ENCODE measurements around the gene ZNF280B. TPM values are rescaled to one million over a fixed set of nuclear protein-coding genes. Genes with fewer than 3 reads are reported as not detected.

ZNF280B gene
- total RNA-seq, 1 donor from 2014 or later = 4.0 TPM

- Mint-ChIP-seq H3K4me1 (ENCODE audit: low read depth, unreplicated experiment) (peaks cover 1% of the 10 kb centered on the region), H3K27me3 (ENCODE audit: low read depth, unreplicated experiment) (no peaks in the 10 kb centered on the region), H3K27ac (ENCODE audit: unreplicated experiment) (no peak overlapping the region), H3K9me3 (ENCODE audit: unreplicated experiment) (no peaks in the 10 kb centered on the region), H3K36me3 (ENCODE audit: low read depth, unreplicated experiment) (peaks cover 10% of the 10 kb centered on the region), H3K4me3 (ENCODE audit: unreplicated experiment) (no peak overlapping the region)
- no peak overlapping the region for H3K9ac ChIP-seq (ENCODE audit: low read length)
- FAIRE-seq (no peak), DNase-seq (ENCODE audit: low read depth) (no peak)
- no peaks in the 10 kb centered on the region for H3K4me1 ChIP-seq (ENCODE audit: insufficient read depth, low read length)
- H3K27me3 ChIP-seq (ENCODE audit: insufficient read depth, low read length) = no peaks in the 10 kb centered on the region
- no peak overlapping the region for H2AFZ ChIP-seq (ENCODE audit: low read depth, low read length)
- no peak for TF ChIP-seq EZH2 (IDR thresholded peaks at IDR 0.05; ENCODE audit: insufficient read depth, low read length)
- TF ChIP-seq CTCF (IDR thresholded peaks at IDR 0.05; ENCODE audit: insufficient read depth, low read depth, low read length) = no peak
- H4K20me1 ChIP-seq (ENCODE audit: insufficient read depth, low read length) = no peaks in the 10 kb centered on the region
- no peaks in the 10 kb centered on the region for H3K9me3 ChIP-seq (ENCODE audit: insufficient read depth, low read depth, low read length)
- H3K4me3 ChIP-seq (ENCODE audit: insufficient read depth, low read depth, low read length) = no peak overlapping the region
- no peaks in the 10 kb centered on the region for H3K36me3 ChIP-seq (ENCODE audit: insufficient read depth, low read length)
- no peak overlapping the region for H3K27ac ChIP-seq (ENCODE audit: low read depth, low read length)
- H3K4me2 ChIP-seq (ENCODE audit: low read length) = no peak overlapping the region
- H3K79me2 ChIP-seq (ENCODE audit: insufficient read depth, low read length) = no peaks in the 10 kb centered on the region
Measured at GRCh38 chr22:22486132-22486899, 22.2 kb downstream of the ZNF280B start.

DNA sequence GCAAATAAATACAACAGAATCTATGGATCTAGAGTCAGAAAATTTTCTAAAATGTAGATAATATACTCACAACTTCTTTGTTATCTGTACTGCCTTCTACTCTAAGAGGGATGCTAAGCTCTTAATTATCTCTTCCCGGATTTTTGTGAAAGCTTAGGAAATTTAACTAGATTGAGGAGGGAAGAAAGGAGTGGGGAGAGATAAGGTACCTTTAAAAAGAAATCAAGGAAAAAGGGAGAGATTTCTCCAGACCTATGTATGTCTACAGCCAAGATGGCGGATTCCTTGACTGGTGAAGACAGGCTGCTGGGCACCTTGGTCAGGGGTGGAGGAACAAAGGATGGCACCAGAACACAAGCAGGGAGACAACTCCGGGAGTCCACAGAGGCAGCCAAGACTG, 23.0 kb downstream of the ZNF280B start:
- Histone ChIP-seq H2AFZ (ENCODE audit: low read depth, low read length) (no peak overlapping the region), H3K4me1 (ENCODE audit: insufficient read depth, low read length) (no peaks in the 10 kb centered on the region), H3K9ac (ENCODE audit: low read length) (no peak overlapping the region), H3K4me2 (ENCODE audit: low read length) (no peak overlapping the region), H3K79me2 (ENCODE audit: insufficient read depth, low read length) (no peaks in the 10 kb centered on the region), H3K9me3 (ENCODE audit: insufficient read depth, low read depth, low read length) (no peaks in the 10 kb centered on the region), H3K27me3 (ENCODE audit: insufficient read depth, low read length) (no peaks in the 10 kb centered on the region), H3K36me3 (ENCODE audit: insufficient read depth, low read length) (no peaks in the 10 kb centered on the region), H3K27ac (ENCODE audit: low read depth, low read length) (no peak overlapping the region), H3K4me3 (ENCODE audit: insufficient read depth, low read depth, low read length) (no peak overlapping the region), H4K20me1 (ENCODE audit: insufficient read depth, low read length) (no peaks in the 10 kb centered on the region)
- peaks cover 1% of the 10 kb centered on the region for H3K4me1 Mint-ChIP-seq (ENCODE audit: low read depth, unreplicated experiment)
- no peaks in the 10 kb centered on the region for H3K27me3 Mint-ChIP-seq (ENCODE audit: low read depth, unreplicated experiment)
- no peak overlapping the region for H3K4me3 Mint-ChIP-seq (ENCODE audit: unreplicated experiment)
- no peaks in the 10 kb centered on the region for H3K9me3 Mint-ChIP-seq (ENCODE audit: unreplicated experiment)
- peaks cover 10% of the 10 kb centered on the region for H3K36me3 Mint-ChIP-seq (ENCODE audit: low read depth, unreplicated experiment)
- TF ChIP-seq EZH2 (IDR thresholded peaks at IDR 0.05; ENCODE audit: insufficient read depth, low read length) (no peak), CTCF (IDR thresholded peaks at IDR 0.05; ENCODE audit: insufficient read depth, low read depth, low read length) (no peak)
- H3K27ac Mint-ChIP-seq (ENCODE audit: unreplicated experiment) = no peak overlapping the region
- DNase-seq (ENCODE audit: low read depth) (no peak), FAIRE-seq (no peak)

GRCh38 chr22:22484023-22484422, 24.5 kb downstream of the ZNF280B start:
- no peak overlapping the region for H3K27ac ChIP-seq (ENCODE audit: low read depth, low read length)
- no peak overlapping the region for H3K27ac Mint-ChIP-seq (ENCODE audit: unreplicated experiment)
- no peak overlapping the region for H3K4me3 ChIP-seq (ENCODE audit: insufficient read depth, low read depth, low read length)
- DNase-seq (ENCODE audit: low read depth) (no peak), FAIRE-seq (no peak)
- no peaks in the 10 kb centered on the region for H3K27me3 Mint-ChIP-seq (ENCODE audit: low read depth, unreplicated experiment)
- H4K20me1 ChIP-seq (ENCODE audit: insufficient read depth, low read length) = no peaks in the 10 kb centered on the region
- no peak overlapping the region for H2AFZ ChIP-seq (ENCODE audit: low read depth, low read length)
- no peak overlapping the region for H3K4me2 ChIP-seq (ENCODE audit: low read length)
- no peak overlapping the region for H3K4me3 Mint-ChIP-seq (ENCODE audit: unreplicated experiment)
- no peak for TF ChIP-seq CTCF (IDR thresholded peaks at IDR 0.05; ENCODE audit: insufficient read depth, low read depth, low read length)
- peaks cover 7% of the 10 kb centered on the region for H3K36me3 Mint-ChIP-seq (ENCODE audit: low read depth, unreplicated experiment)
- no peaks in the 10 kb centered on the region for H3K9me3 ChIP-seq (ENCODE audit: insufficient read depth, low read depth, low read length)
- H3K4me1 Mint-ChIP-seq (ENCODE audit: low read depth, unreplicated experiment) = peaks cover 1% of the 10 kb centered on the region
- no peaks in the 10 kb centered on the region for H3K4me1 ChIP-seq (ENCODE audit: insufficient read depth, low read length)
- H3K9me3 Mint-ChIP-seq (ENCODE audit: unreplicated experiment) = no peaks in the 10 kb centered on the region
- no peaks in the 10 kb centered on the region for H3K27me3 ChIP-seq (ENCODE audit: insufficient read depth, low read length)
- H3K79me2 ChIP-seq (ENCODE audit: insufficient read depth, low read length) = no peaks in the 10 kb centered on the region
- H3K36me3 ChIP-seq (ENCODE audit: insufficient read depth, low read length) = no peaks in the 10 kb centered on the region
- no peak overlapping the region for H3K9ac ChIP-seq (ENCODE audit: low read length)

All from astrocyte (in vitro differentiated cells and primary cell).